CD4-positive, alpha-beta T cell (primary cell): Measurements from ENCODE around the gene URI1. TPM values are rescaled to one million over a fixed set of nuclear protein-coding genes. Genes with fewer than 3 reads are reported as not detected.

ENCODE experiments used
- ATAC-seq: fragments of 200-7000 bp; cut with Tn5 transposase; one replicate; pipeline ENCODE4 v1.10.0; 2022; ENCODE audit warnings: mild to moderate bottlenecking; ENCODE audit not compliant: poor library complexity
- CTCF ChIA-PET: fragments of 350-600 bp; sonication (Branson Sonifier 250); formaldehyde crosslinking; loops from one replicate; lab custom pipeline; 2021; ENCODE audit warnings: antibody characterized with exemption, inconsistent platforms; lab: Charles Lee
- POLR2A ChIA-PET: fragments of 350-600 bp; sonication (Branson Sonifier 250); formaldehyde crosslinking; loops from one replicate; lab custom pipeline; 2021; ENCODE audit warnings: antibody characterized with exemption, inconsistent platforms; lab: Charles Lee
- DNase-seq, 14 experiments: peaks; one replicate each; pipeline ENCODE4 v3.0.0-alpha.2; 2013 to 2020; ENCODE audit warnings: mixed read lengths in 2 of 14
- H3K27ac ChIP-seq, 2 donors: one replicate each; pipeline versions ENCODE4 v1.5.1 to v1.7.0; 2013; ENCODE audit warnings: low read length in 2 of 2, low read depth in 1 of 2, mild to moderate bottlenecking in 1 of 2
- H3K27me3 ChIP-seq, 2 experiments: 1 replicate in 1 of 2; 2 replicates in 1 of 2; pipeline versions ENCODE4 v1.6.1 to v1.7.0; 2013; ENCODE audit warnings: low read length in 2 of 2, control low read depth in 1 of 2, mild to moderate bottlenecking in 1 of 2, moderate library complexity in 1 of 2; ENCODE audit not compliant: insufficient read depth in 2 of 2, control insufficient read depth in 1 of 2
- H3K36me3 ChIP-seq: one replicate; pipeline ENCODE4 v1.6.1; 2013; ENCODE audit warnings: low read length, control low read depth; ENCODE audit not compliant: insufficient read depth
- H3K4me1 ChIP-seq: one replicate; pipeline ENCODE4 v1.6.1; 2013; ENCODE audit warnings: low read length, control low read depth; ENCODE audit not compliant: insufficient read depth
- H3K4me3 ChIP-seq: one replicate; pipeline ENCODE4 v1.5.1; 2013; ENCODE audit warnings: mild to moderate bottlenecking, low read length, moderate library complexity
- H3K9me3 ChIP-seq, 2 experiments: 1 replicate in 1 of 2; 2 replicates in 1 of 2; pipeline versions ENCODE4 v1.6.1 to v1.7.0; 2013; ENCODE audit warnings: low read length in 2 of 2, mild to moderate bottlenecking in 2 of 2, control low read depth in 1 of 2, moderate library complexity in 1 of 2; ENCODE audit not compliant: control insufficient read depth in 1 of 2, insufficient read depth in 1 of 2
- H3K27ac Mint-ChIP-seq: one replicate; pipeline ENCODE4 v1.8.0; 2020; ENCODE audit warnings: mixed read lengths
- H3K27me3 Mint-ChIP-seq: one replicate; pipeline ENCODE4 v1.8.0; 2021; ENCODE audit warnings: mixed read lengths
- H3K36me3 Mint-ChIP-seq: one replicate; pipeline ENCODE4 v1.8.0; 2021; ENCODE audit warnings: low read depth, mixed read lengths
- H3K4me1 Mint-ChIP-seq: one replicate; pipeline ENCODE4 v1.8.0; 2021; ENCODE audit warnings: low read depth, mixed read lengths
- H3K4me3 Mint-ChIP-seq: one replicate; pipeline ENCODE4 v1.8.0; 2020; ENCODE audit warnings: mild to moderate bottlenecking, mixed read lengths
- H3K9me3 Mint-ChIP-seq: one replicate; pipeline ENCODE4 v1.8.0; 2020; ENCODE audit warnings: mixed read lengths
- CTCF ChIP-seq: fragments of 200-600 bp; IDR thresholded peaks from one replicate; pipeline ENCODE4 v1.8.0; 2022; ENCODE audit warnings: antibody characterized with exemption, mild to moderate bottlenecking
- intact Hi-C, 2 experiments: fragments of 100-400 bp; cut with DNase I in 1 of 2; cut with micrococcal nuclease in 1 of 2; formaldehyde crosslinking; loops; one replicate each; pipeline versions ENCODE4 v1.15.1 to v1.9.0; 2023 to 2025; cut with DNase I, micrococcal nuclease
- total RNA-seq, 174 experiments: library from RNA in 2 of 174; stranded (reverse) in 2 of 174; gene quantifications; one replicate each; pipeline ENCODE4 v1.2.3 and lab custom pipeline; 2021 to 2026

URI1 gene
- total RNA-seq, 2 experiments from 2014 or later, result 50.9 to 63.6 TPM

- ChIA-PET POLR2A (interaction anchor here (0.6 kb wide), 1 partner anchor 64 kb away, joined by 5 read pairs; the partner anchor contains the start of gene URI1), CTCF (no interaction called here)
- H3K4me3 Mint-ChIP-seq, result peak overlapping the region; percentile 50
- DNase-seq, result peak in 3 of 14 experiments; percentile 8 to 59 (median 11)
- intact Hi-C loops, result no loop called here
- peaks cover 85% of the 10 kb centered on the region for H3K36me3 Mint-ChIP-seq
- H3K27ac ChIP-seq, result no peak overlapping the region
- no peak for ATAC-seq
- peak overlapping the region; percentile 30 for H3K27ac Mint-ChIP-seq
- no peak for TF ChIP-seq CTCF
- H3K4me1 Mint-ChIP-seq, result peaks cover 55% of the 10 kb centered on the region
- H3K4me1 ChIP-seq, result peaks cover 4% of the 10 kb centered on the region
- no peaks in the 10 kb centered on the region for H3K27me3 Mint-ChIP-seq
- no peaks in the 10 kb centered on the region for H3K27me3 ChIP-seq
- H3K4me3 ChIP-seq, result no peak overlapping the region
- H3K9me3 ChIP-seq, result peaks cover 0 to under 1% of the 10 kb centered on the region in 2 experiments
- peaks cover 36% of the 10 kb centered on the region for H3K36me3 ChIP-seq
- no peaks in the 10 kb centered on the region for H3K9me3 Mint-ChIP-seq
Measured at GRCh38 chr19:30006207-30006606, 64.2 kb downstream of the URI1 start.

GRCh38 chr19:30008169-30008568, 66.1 kb downstream of the URI1 start:
- Histone ChIP-seq H3K9me3 (no peaks in the 10 kb centered on the region), H3K27ac (no peak overlapping the region), H3K4me1 (peaks cover 4% of the 10 kb centered on the region), H3K27me3 (no peaks in the 10 kb centered on the region), H3K4me3 (no peak overlapping the region), H3K36me3 (peaks cover 48% of the 10 kb centered on the region)
- Mint-ChIP-seq H3K9me3 (no peaks in the 10 kb centered on the region), H3K4me1 (peaks cover 46% of the 10 kb centered on the region), H3K27me3 (no peaks in the 10 kb centered on the region), H3K4me3 (no peak overlapping the region), H3K27ac (peak overlapping the region; percentile 20), H3K36me3 (peaks cover 89% of the 10 kb centered on the region)
- TF ChIP-seq CTCF, result no peak
- ChIA-PET CTCF (no interaction called here), POLR2A (no interaction called here)
- DNase-seq (no peak), ATAC-seq (no peak)
- intact Hi-C loops, result no loop called here

- H3K4me1 ChIP-seq, result peaks cover 4% of the 10 kb centered on the region
- H3K36me3 ChIP-seq, result peaks cover 55% of the 10 kb centered on the region
- no peak overlapping the region for H3K27ac ChIP-seq
- CTCF ChIA-PET, result no interaction called here
- H3K4me3 Mint-ChIP-seq, result no peak overlapping the region
- peaks cover 38% of the 10 kb centered on the region for H3K4me1 Mint-ChIP-seq
- peaks cover 89% of the 10 kb centered on the region for H3K36me3 Mint-ChIP-seq
- H3K9me3 ChIP-seq, result no peaks in the 10 kb centered on the region
- ATAC-seq (no peak), DNase-seq (no peak)
- no peak for TF ChIP-seq CTCF
- no peaks in the 10 kb centered on the region for H3K9me3 Mint-ChIP-seq
- POLR2A ChIA-PET, result no interaction called here
- peak overlapping the region; percentile 12 for H3K27ac Mint-ChIP-seq
- intact Hi-C loops, result no loop called here
- H3K4me3 ChIP-seq, result no peak overlapping the region
- no peaks in the 10 kb centered on the region for H3K27me3 Mint-ChIP-seq
- H3K27me3 ChIP-seq, result no peaks in the 10 kb centered on the region
Measured at GRCh38 chr19:30009013-30009412, 67.0 kb downstream of the URI1 start.
